GM18505 (cell line): Measurements from ENCODE around the gene SLC35A3.

Experiments
- ATAC-seq: cut with Tn5 transposase; IDR thresholded peaks from one replicate; pipeline ENCODE4 v1.9.1; 2021; ENCODE audit not compliant: unreplicated experiment
- POLR2A ChIP-seq: IDR thresholded peaks from 4 replicates; pipeline ENCODE4 v1.6.1; 2011; ENCODE audit warnings: borderline replicate concordance; ENCODE audit not compliant: insufficient read depth, insufficient read length; ENCODE audit errors: extremely low read depth

Gene SLC35A3

DNA sequence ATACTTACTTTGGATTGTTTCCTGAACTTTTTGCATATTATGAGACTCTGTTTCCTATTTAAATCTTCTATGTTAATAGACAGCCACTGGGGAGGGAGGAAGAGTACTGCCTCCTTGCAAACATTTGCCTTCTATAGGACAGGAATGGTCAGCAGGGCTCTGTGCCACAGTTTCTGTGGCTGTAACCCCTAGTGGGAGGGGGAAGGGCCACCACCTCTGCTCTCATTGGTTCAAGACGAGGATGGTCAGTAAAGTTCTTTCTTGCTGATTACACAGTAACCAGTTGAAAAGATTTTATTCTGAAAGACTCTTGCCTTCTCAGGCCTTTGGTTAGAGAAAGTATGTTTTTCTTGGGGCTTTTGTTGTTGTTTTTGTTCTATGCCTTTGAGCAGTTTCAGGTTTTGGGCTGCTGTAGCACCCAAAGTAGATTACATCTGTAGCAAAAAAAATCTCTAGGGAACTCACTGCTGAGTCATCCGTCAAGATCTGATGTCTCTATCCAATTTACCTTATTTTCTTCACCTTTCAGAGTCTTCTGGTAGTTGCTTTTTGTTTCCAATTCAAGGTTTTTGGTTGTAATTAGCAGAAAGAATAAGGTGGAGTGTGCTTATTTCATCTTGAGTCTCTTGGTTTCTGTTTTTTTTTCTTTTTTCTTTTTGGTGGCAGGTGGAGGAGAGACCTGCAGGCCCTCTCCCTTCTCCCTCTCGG lies 23.1 kb downstream of the SLC35A3 start:
- no peak for TF ChIP-seq POLR2A
- ATAC-seq: no peak

- no peak for ATAC-seq
- TF ChIP-seq POLR2A: no peak
Measured at GRCh38 chr1:99993468-99993845, 23.7 kb downstream of the SLC35A3 start.

DNA sequence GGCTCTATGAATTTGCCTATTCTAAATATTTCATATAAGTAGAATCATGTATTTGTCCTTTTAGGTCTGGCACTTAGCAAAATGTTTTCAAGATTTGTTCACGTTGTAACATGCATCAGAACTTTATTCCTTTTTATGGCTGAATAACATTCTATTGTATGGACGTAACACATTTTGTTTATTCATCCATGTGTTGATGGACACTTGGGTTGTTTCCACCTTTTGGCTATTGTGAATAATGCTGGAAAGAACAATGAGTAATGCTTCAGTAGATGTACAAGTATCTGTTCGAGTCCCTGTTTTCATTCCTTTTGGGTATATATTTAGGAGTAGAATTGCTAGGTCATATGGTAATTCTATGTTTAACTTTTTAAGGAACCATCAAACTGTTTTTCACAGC lies 24.7 kb downstream of the SLC35A3 start:
- ATAC-seq: no peak
- TF ChIP-seq POLR2A: no peak

DNA sequence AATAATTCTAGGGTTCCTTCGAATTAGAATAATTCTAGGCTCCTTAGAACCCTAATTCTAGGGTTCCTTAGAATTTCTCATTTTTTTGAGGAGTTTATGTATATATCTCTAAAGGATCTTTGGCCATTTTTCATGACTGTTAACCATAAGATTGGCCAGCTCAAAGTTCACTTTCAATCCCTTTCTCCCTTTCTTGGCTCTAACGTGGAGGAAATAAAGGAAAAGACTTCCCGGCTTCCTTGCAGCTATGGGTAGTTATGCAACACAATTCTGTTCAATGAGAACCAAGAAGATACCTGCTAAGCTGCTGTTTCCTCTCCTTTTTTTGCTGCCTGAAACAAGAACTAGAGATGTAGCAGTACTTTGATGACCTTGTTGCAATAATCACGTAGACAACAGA lies 27.2 kb downstream of the SLC35A3 start:
- no peak for ATAC-seq
- TF ChIP-seq POLR2A: no peak

- no peak for ATAC-seq
- no peak for TF ChIP-seq POLR2A
Measured at GRCh38 chr1:100001462-100001861, 31.7 kb downstream of the SLC35A3 start.

- no peak for ATAC-seq
Measured at GRCh38 chr1:100005424-100005823, 35.6 kb downstream of the SLC35A3 start.

GRCh38 chr1:100006688-100007087 lies 36.9 kb downstream of the SLC35A3 start:
- no peak for ATAC-seq
- TF ChIP-seq POLR2A: no peak

More at GRCh38 chr1:100005424-100005823, 35.6 kb downstream of the SLC35A3 start:
- no peak for TF ChIP-seq POLR2A

- no peak for ATAC-seq
- TF ChIP-seq POLR2A: no peak
Measured at GRCh38 chr1:100009458-100009857, 39.7 kb downstream of the SLC35A3 start.

GRCh38 chr1:100010804-100011203 lies 41.0 kb downstream of the SLC35A3 start:
- no peak for TF ChIP-seq POLR2A
- ATAC-seq: no peak

GRCh38 chr1:100019220-100019619 lies 49.4 kb downstream of the SLC35A3 start:
- no peak for ATAC-seq
- TF ChIP-seq POLR2A: no peak

- no peak for TF ChIP-seq POLR2A
- no peak for ATAC-seq
Measured at GRCh38 chr1:100023482-100023881, 53.7 kb downstream of the SLC35A3 start.

DNA sequence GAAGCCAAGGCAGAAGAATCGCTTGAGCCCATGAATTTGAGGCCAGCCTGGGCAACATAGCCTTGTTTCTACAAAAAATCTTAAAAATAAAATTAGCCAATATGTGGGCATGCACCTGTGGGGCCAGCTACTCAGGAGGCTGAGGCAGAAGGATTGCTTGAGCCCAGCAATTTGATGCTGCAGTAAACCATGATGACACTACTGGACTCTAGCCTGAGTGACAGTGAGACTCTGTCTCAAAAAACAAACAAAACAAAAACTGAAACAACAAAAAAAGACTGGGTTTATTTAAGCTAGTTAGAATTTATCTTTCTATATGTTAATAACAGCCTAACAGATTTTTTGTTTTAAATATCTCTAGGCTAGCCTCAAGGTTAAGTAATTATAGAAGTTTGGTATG lies 57.4 kb downstream of the SLC35A3 start:
- no peak for ATAC-seq
- no peak for TF ChIP-seq POLR2A

DNA sequence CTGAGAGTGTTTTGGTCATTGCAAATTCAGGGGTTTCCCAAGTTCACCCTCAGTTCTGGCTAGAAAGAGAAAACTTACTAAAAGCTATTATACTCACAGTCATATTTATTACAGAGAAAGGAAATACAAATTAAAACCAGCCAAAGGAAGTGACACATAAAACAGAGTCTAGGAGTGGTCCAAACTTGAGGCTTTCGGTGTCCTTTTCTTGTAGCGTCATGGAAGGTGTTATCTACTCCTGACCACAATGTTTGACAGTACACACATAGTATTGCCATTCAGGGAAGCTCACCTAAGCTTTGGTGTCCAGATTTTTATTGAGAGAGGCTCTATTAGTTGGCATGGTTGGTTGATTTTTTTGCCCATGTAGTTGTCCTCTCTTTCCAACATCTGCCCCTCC lies 59.0 kb downstream of the SLC35A3 start:
- no peak for TF ChIP-seq POLR2A
- ATAC-seq: no peak

GRCh38 chr1:100034470-100034869 lies 64.7 kb downstream of the SLC35A3 start:
- ATAC-seq: no peak
- no peak for TF ChIP-seq POLR2A

- no peak for TF ChIP-seq POLR2A
- ATAC-seq: no peak
Measured at GRCh38 chr1:100035214-100035613, 65.4 kb downstream of the SLC35A3 start.
